Measurements from ENCODE around the gene CEMIP.

DNA sequence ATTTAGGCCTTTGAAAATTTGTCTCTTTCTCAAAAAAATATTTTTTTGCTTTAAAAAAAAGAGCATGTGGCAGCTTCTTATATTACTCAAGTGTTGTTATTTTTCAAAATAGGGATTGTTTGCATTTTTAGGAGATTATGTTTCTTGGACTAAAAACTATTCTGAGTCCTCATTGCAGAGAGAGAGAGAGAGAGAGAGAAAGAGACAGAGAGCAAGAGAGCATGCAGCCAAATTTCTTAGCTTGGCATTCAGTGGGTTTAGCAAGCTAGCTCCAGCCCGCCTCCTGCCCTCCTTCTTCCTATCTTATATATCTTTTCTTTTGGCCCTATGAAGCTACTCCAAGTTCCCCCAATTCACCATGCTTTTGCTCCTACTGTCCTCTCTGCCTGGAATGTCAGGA lies 55.7 kb downstream of the CEMIP start:
- no peak for TF ChIP-seq POLR2A (IDR thresholded peaks at IDR 0.05)
- no peak for TF ChIP-seq CTCF (IDR thresholded peaks at IDR 0.05)
